Measurements from ENCODE around the gene STEAP3. TPM values are rescaled to one million over a fixed set of nuclear protein-coding genes. Genes with fewer than 3 reads are reported as not detected.

Gene STEAP3
- total and polyA plus RNA-seq, 2 donors (not counting 3 experiments of a cell fraction or from before 2014, with no cell fraction given), result 8.6 to 17.4 TPM

DNA sequence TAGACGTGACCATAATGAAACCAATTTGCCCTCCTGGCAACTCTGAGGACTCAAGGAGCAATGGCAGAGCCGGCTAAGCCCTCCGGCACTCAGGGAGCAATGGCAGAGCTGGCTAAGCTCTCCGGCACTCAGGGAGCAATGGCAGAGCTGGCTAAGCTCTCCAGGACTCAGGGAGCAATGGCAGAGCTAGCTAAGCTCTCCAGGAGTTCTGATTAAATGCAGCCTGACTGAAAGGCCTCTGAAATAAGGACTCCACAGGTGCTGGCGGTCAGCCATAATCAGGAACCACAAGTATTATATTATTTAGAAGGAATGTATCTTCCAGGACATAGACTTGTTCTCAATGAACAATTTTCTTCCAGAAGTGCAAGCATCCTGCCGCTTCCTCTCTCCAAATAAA, 77.8 kb downstream of the STEAP3 start:
- H3K4me3 ChIP-seq (replicated peaks in 1 of 3; ENCODE audit: insufficient read depth in 1 of 3, low read depth in 1 of 3, low read length in 3 of 3), result no peak overlapping the region
- no peaks in the 10 kb centered on the region for H3K27me3 ChIP-seq (ENCODE audit: control insufficient read depth in 2 of 2, insufficient read depth in 2 of 2, low read length in 2 of 2)
- DNase-seq (ENCODE audit: low read depth, low spot score), result no peak
- no peak overlapping the region for H3K4me2 ChIP-seq (ENCODE audit: insufficient read depth, low read length)
- dilution Hi-C loops (cut with MboI; ENCODE audit: extremely low pct_ligation_motif_present, low sequenced_read_pairs), result no loop called here
- H3K79me2 ChIP-seq (ENCODE audit: control insufficient read depth, insufficient read depth, low read length), result no peaks in the 10 kb centered on the region
- POLR2A ChIA-PET, result no interaction called here
- FAIRE-seq, result no peak
- H2AFZ ChIP-seq (ENCODE audit: low read depth, low read length), result no peak overlapping the region
- no peaks in the 10 kb centered on the region for H3K4me1 ChIP-seq (ENCODE audit: control insufficient read depth, extremely low read depth, insufficient read depth, low read length)
- H3K9ac ChIP-seq (replicated peaks; ENCODE audit: extremely low read depth, insufficient read depth, low read length), result no peak overlapping the region
- no peaks in the 10 kb centered on the region for H3K9me1 ChIP-seq (replicated peaks; ENCODE audit: control insufficient read depth, extremely low read depth, insufficient read depth, low read length)
- intact Hi-C loops (cut with micrococcal nuclease), result no loop called here
- H3K27ac ChIP-seq (ENCODE audit: insufficient read depth, low read depth, low read length), result no peak overlapping the region
- H3K9me3 ChIP-seq (replicated peaks; ENCODE audit: control insufficient read depth, insufficient read depth, low read length), result no peaks in the 10 kb centered on the region
- TF ChIP-seq EZH2 (IDR thresholded peaks at IDR 0.05; ENCODE audit: borderline replicate concordance, low read depth, low read length, severe bottlenecking) (no peak), FOS (IDR thresholded peaks at IDR 0.05; ENCODE audit: borderline replicate concordance, insufficient read depth, low read length) (no peak), POLR2A (IDR thresholded peaks at IDR 0.05; ENCODE audit: low read depth, low read length) (no peak), POLR2AphosphoS5 (IDR thresholded peaks at IDR 0.05; ENCODE audit: insufficient read depth, low read depth, low read length) (no peak), GATA2 (IDR thresholded peaks at IDR 0.05; ENCODE audit: insufficient read depth, insufficient read length, low read depth, low read length) (no peak), JUN (IDR thresholded peaks at IDR 0.05; ENCODE audit: borderline replicate concordance, insufficient read depth, insufficient read length, low read depth) (no peak), MYC (IDR thresholded peaks at IDR 0.05; ENCODE audit: low read depth, low read length) (no peak)
- TF ChIP-seq, protein P1, sequence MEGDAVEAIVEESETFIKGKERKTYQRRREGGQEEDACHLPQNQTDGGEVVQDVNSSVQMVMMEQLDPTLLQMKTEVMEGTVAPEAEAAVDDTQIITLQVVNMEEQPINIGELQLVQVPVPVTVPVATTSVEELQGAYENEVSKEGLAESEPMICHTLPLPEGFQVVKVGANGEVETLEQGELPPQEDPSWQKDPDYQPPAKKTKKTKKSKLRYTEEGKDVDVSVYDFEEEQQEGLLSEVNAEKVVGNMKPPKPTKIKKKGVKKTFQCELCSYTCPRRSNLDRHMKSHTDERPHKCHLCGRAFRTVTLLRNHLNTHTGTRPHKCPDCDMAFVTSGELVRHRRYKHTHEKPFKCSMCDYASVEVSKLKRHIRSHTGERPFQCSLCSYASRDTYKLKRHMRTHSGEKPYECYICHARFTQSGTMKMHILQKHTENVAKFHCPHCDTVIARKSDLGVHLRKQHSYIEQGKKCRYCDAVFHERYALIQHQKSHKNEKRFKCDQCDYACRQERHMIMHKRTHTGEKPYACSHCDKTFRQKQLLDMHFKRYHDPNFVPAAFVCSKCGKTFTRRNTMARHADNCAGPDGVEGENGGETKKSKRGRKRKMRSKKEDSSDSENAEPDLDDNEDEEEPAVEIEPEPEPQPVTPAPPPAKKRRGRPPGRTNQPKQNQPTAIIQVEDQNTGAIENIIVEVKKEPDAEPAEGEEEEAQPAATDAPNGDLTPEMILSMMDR (IDR thresholded peaks at IDR 0.05; ENCODE audit: extremely low read depth in 1 of 2, insufficient read depth in 1 of 2, low read depth in 1 of 2, low read length in 2 of 2), result no peak
- TF ChIP-seq, protein P2, sequence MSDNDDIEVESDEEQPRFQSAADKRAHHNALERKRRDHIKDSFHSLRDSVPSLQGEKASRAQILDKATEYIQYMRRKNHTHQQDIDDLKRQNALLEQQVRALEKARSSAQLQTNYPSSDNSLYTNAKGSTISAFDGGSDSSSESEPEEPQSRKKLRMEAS (IDR thresholded peaks at IDR 0.05; ENCODE audit: insufficient read depth, insufficient read length), result no peak
- CTCF ChIA-PET, result interaction anchor here (1.1 to 1.6 kb wide), 3 partner anchors 10 to 43 kb away, joined by 3 to 7 read pairs (median 5); no protein-coding TSS in a partner anchor
- no peaks in the 10 kb centered on the region for H4K20me1 ChIP-seq (replicated peaks; ENCODE audit: control insufficient read depth, extremely low read depth, insufficient read depth, low read length)
- H3K36me3 ChIP-seq (ENCODE audit: control insufficient read depth in 2 of 2, extremely low read depth in 1 of 2, insufficient read depth in 2 of 2, low read length in 2 of 2), result no peaks in the 10 kb centered on the region
- BruUV-seq (replicated peaks), result no TSS peak
